OCI-LY1 (cell line): Measurements from ENCODE around the gene NUP62.

ENCODE experiments used
- H2AFZ ChIP-seq: fragments of 200-600 bp; sonication (generic), shearing (Covaris generic); 2 replicates; pipeline ENCODE4 v1.6.0; 2014; ENCODE audit warnings: antibody characterized with exemption, mild to moderate bottlenecking, low read length
- H3F3A ChIP-seq: fragments of 200-600 bp; sonication (generic), shearing (Covaris generic); 2 replicates; pipeline ENCODE4 v1.6.0; 2014; ENCODE audit warnings: mild to moderate bottlenecking, antibody characterized with exemption, low read length, moderate library complexity; ENCODE audit not compliant: insufficient read depth
- H3K27ac ChIP-seq: fragments of 200-600 bp; sonication (generic); 2 replicates; pipeline ENCODE4 v1.5.1; 2014; ENCODE audit warnings: low read length, mixed run types, mild to moderate bottlenecking, low read depth; ENCODE audit not compliant: poor library complexity, severe bottlenecking
- H3K27me3 ChIP-seq: fragments of 200-600 bp; sonication (generic); 2 replicates; pipeline ENCODE4 v1.6.0; 2014; ENCODE audit warnings: antibody characterized with exemption, mild to moderate bottlenecking, low read length, moderate library complexity; ENCODE audit not compliant: insufficient read depth
- H3K36me3 ChIP-seq: fragments of 200-600 bp; sonication (generic); 2 replicates; pipeline ENCODE4 v1.6.1; 2014; ENCODE audit warnings: mild to moderate bottlenecking, antibody characterized with exemption, low read length, moderate library complexity, mixed read lengths; ENCODE audit not compliant: insufficient read depth
- H3K4me1 ChIP-seq: fragments of 200-600 bp; sonication (generic); 2 replicates; pipeline ENCODE4 v1.5.1; 2014; ENCODE audit warnings: mild to moderate bottlenecking, low read length, moderate library complexity; ENCODE audit not compliant: insufficient read depth, severe bottlenecking
- H3K4me2 ChIP-seq: fragments of 200-600 bp; sonication (generic), shearing (Covaris generic); 2 replicates; pipeline ENCODE4 v1.6.1; 2014; ENCODE audit warnings: low read length
- H3K4me3 ChIP-seq: fragments of 200-600 bp; sonication (generic); 2 replicates; pipeline ENCODE4 v1.5.1; 2014; ENCODE audit warnings: low read length, low read depth, mild to moderate bottlenecking, mixed read lengths; ENCODE audit not compliant: poor library complexity, severe bottlenecking
- H3K79me2 ChIP-seq: fragments of 200-600 bp; shearing (Covaris generic); 2 replicates; pipeline ENCODE4 v1.6.1; 2016; ENCODE audit warnings: mixed run types, low read length, mixed read lengths; ENCODE audit not compliant: insufficient read depth
- H3K9ac ChIP-seq: fragments of 200-600 bp; sonication (generic), shearing (Covaris generic); 2 replicates; pipeline ENCODE4 v1.6.1; 2014; ENCODE audit warnings: mild to moderate bottlenecking, low read length, mixed read lengths
- H3K9me2 ChIP-seq: fragments of 200-600 bp; sonication (generic), shearing (Covaris generic); 2 replicates; pipeline ENCODE4 v1.6.1; 2014; ENCODE audit warnings: low read depth, mild to moderate bottlenecking, low read length, mixed read lengths
- H3K9me3 ChIP-seq: fragments of 200-600 bp; shearing (Covaris generic); 2 replicates; pipeline ENCODE4 v1.6.1; 2014; ENCODE audit warnings: low read length, mixed read lengths
- H4K20me1 ChIP-seq: fragments of 200-600 bp; sonication (generic), shearing (Covaris generic); 2 replicates; pipeline ENCODE4 v1.6.0; 2016; ENCODE audit warnings: mild to moderate bottlenecking, low read length; ENCODE audit not compliant: insufficient read depth
- EZH2 ChIP-seq: fragments of 200-600 bp; sonication (generic), shearing (Covaris generic); IDR thresholded peaks from 2 replicates; pipeline ENCODE4 v1.8.0; 2017; ENCODE audit warnings: borderline replicate concordance, mixed run types, mild to moderate bottlenecking, antibody characterized with exemption, low read length, moderate library complexity, mixed read lengths
- TF ChIP-seq, protein P1 (sequence below): fragments of 200-600 bp; sonication (generic), shearing (Covaris generic); IDR thresholded peaks from 2 replicates; pipeline ENCODE4 v1.5.1; 2017; ENCODE audit warnings: mild to moderate bottlenecking, antibody characterized with exemption, low read length, moderate library complexity, mixed read lengths

NUP62 gene

DNA sequence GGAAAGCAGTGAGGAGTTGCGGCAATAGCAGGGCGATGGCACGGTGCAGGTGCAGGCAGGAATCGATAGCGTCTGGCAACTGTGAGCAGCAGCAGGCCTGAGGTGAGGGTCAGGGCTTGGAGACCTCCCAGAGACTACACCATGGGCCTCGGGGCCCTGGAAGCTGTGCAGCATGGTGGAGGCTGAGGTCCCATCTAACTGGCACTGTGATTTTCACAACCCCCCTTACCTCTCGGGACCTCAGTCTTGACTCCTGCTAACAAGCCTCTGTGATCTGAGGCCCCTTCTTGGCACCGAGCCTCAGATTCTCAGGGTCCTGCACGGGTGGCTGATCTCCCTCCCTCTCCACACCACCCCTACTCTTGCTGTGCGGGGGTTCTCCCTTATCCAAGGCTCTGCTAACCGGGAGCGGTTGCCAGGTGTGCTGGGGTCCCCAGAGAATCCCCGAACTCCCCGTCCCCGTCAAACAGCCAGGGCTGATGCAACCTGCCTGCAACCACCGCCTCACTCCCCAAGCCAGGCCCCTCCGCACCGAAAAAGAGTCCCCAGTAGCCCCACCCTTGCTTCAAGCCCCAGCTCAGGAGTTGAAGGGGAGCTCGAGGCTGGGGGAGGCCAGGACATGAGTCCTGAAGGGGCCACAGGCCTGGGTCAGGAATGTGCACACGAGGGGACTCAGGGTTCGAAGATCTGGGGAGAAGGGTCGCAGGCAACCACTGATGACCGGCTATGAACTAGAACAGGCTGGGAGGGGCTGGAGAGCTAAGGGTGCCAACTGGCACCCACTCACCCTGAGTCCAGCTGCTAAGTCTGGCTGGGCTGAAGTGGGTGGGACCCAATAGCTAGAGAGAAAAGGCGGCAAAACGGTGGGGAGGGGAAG, 5.1 kb downstream of the NUP62 start:
- H3K9ac ChIP-seq: peak overlapping the region; percentile 59

DNA sequence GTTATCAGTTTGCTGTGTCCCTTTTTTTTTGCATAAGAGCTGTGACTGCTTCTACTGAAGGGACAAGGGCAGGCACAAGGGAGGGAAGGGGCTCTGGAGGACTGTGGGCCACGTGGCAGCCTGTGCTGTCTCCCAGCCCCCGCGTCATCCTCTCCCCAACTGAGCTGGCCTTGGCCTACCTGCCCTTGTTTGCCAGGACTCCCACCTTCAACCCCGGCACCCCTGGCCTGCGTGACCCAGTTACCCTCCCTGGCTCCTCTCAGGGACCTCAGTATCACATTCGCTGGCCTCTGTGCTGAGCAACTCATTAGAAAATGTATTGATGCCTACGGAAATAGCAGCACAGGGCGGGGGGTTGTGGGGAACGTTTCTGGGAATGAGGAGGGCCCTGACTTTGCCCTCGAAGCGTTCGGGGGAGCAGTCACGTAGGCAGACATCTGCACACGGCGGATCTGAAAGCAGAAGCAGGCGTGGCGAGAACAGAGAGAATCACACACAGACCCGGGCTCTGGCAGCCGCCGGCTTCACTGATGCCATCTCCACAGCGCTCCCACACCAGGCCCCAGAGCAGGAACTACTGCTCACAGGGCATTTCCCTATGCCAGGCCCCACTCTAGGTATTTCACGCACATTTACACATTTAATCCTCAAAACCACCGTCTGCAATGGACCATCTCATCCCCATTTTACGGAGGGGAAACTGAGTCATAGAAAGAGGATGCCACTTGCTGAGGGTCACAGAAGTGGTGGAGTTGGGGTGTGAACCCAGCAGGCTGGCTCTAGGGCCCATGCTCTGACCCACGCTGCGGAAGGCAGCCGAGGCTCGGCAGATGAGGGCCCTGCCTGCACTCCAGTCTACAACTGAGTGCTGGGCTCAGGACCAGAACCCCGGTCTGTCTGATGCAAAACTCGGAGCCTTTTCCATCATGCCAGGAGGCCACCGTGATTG, 6.0 kb downstream of the NUP62 start:
- Histone ChIP-seq H3K4me3 (peak overlapping the region; percentile 51), H3K9me2 (no peaks in the 10 kb centered on the region), H3K4me1 (peaks cover 96% of the 10 kb centered on the region), H2AFZ (no peak overlapping the region), H4K20me1 (no peaks in the 10 kb centered on the region), H3K9me3 (no peaks in the 10 kb centered on the region), H3F3A (0 out of 2 replicates have a peak, but pooled peaks cover 3% of the 10 kb centered on the region), H3K36me3 (peaks cover 60% of the 10 kb centered on the region), H3K79me2 (peaks cover 43% of the 10 kb centered on the region), H3K27me3 (no peaks in the 10 kb centered on the region), H3K27ac (peak overlapping the region; percentile 99), H3K4me2 (peak overlapping the region; percentile 61), H3K9ac (peak overlapping the region; percentile 59)
- TF ChIP-seq EZH2: no peak
- TF ChIP-seq, protein P1, sequence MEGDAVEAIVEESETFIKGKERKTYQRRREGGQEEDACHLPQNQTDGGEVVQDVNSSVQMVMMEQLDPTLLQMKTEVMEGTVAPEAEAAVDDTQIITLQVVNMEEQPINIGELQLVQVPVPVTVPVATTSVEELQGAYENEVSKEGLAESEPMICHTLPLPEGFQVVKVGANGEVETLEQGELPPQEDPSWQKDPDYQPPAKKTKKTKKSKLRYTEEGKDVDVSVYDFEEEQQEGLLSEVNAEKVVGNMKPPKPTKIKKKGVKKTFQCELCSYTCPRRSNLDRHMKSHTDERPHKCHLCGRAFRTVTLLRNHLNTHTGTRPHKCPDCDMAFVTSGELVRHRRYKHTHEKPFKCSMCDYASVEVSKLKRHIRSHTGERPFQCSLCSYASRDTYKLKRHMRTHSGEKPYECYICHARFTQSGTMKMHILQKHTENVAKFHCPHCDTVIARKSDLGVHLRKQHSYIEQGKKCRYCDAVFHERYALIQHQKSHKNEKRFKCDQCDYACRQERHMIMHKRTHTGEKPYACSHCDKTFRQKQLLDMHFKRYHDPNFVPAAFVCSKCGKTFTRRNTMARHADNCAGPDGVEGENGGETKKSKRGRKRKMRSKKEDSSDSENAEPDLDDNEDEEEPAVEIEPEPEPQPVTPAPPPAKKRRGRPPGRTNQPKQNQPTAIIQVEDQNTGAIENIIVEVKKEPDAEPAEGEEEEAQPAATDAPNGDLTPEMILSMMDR: no peak

More for the DNA sequence above, 5.1 kb downstream of the NUP62 start:
- 0 out of 2 replicates have a peak, but pooled peaks cover 3% of the 10 kb centered on the region for H3F3A ChIP-seq
- peaks cover 94% of the 10 kb centered on the region for H3K4me1 ChIP-seq
- peak overlapping the region; percentile 99 for H3K27ac ChIP-seq
- H3K4me2 ChIP-seq: peak overlapping the region; percentile 61
- TF ChIP-seq, protein P1: no peak
- TF ChIP-seq EZH2: no peak
- no peaks in the 10 kb centered on the region for H3K9me3 ChIP-seq
- H2AFZ ChIP-seq: no peak overlapping the region
- H4K20me1 ChIP-seq: no peaks in the 10 kb centered on the region
- no peaks in the 10 kb centered on the region for H3K9me2 ChIP-seq
- peaks cover 44% of the 10 kb centered on the region for H3K79me2 ChIP-seq
- H3K4me3 ChIP-seq: peak overlapping the region; percentile 51
- peaks cover 56% of the 10 kb centered on the region for H3K36me3 ChIP-seq
- no peaks in the 10 kb centered on the region for H3K27me3 ChIP-seq

DNA sequence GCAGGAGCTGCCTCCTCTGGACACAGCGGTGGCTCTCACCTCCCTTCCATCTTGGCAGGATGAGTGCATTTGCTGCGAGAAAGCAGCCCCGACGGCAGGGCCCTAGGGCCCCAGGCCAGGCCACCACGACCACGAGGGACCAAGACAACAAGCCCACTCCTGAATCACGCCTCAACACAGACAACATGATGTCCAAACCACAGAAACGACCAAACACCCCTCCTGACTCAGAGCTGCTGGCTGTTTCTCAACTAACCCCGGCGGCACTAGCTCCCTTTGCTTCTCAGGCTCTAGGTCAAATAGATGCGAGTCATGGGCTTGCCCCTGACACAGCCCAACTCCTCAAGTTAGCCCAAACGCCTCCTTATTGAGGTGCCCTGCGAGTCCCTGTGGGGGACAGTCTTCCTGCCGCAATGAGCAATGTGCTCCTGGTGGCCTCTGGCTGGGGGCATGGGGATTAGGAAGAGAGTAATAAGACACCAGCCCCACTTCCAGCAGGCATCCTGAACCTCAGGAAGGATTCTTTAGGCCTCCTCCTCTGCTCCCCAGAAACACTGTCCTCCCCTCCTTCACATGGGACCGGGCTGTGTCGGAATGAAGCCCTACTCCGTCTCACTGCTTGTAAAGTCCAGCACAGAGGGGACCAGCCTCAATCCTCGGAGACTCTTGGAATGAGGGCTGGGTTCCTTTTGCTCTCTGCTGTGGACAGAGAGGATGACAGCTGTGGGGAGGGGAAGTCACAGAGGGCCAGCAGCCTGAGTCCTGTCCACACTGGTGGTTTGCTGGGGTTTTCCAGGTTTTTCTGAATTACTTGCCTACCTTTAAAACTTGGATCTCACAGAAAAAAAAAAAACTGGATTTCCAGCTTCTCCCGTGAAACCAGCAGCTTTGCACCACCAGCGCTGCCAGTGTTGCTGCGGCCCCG, 7.2 kb downstream of the NUP62 start:
- Histone ChIP-seq H3K27ac (peak overlapping the region; percentile 99), H2AFZ (no peak overlapping the region), H3K9me3 (no peaks in the 10 kb centered on the region), H3K9ac (peak overlapping the region; percentile 59), H3K4me1 (peaks cover 96% of the 10 kb centered on the region), H3K79me2 (peaks cover 36% of the 10 kb centered on the region), H3K27me3 (no peaks in the 10 kb centered on the region), H3K4me2 (peak overlapping the region; percentile 61), H3F3A (0 out of 2 replicates have a peak, but pooled peaks cover 3% of the 10 kb centered on the region), H3K36me3 (peaks cover 62% of the 10 kb centered on the region), H3K9me2 (no peaks in the 10 kb centered on the region), H4K20me1 (no peaks in the 10 kb centered on the region), H3K4me3 (peak overlapping the region; percentile 48)
- TF ChIP-seq EZH2: no peak
- TF ChIP-seq, protein P1: no peak
